Transverse colon (tissue), 4 donors: ENCODE data around the gene PDPN. TPM values are rescaled to one million over a fixed set of nuclear protein-coding genes. Genes with fewer than 3 reads are reported as not detected.

Experiments used
- DNase-seq: peaks from one replicate; pipeline ENCODE4 v3.0.0-alpha.2; 2019
- H3K27ac ChIP-seq, 4 donors: fragments of 200-600 bp; sonication (generic); 2 replicates each; pipeline ENCODE4 v1.5.1; 2016 to 2018; ENCODE audit warnings: inconsistent platforms in 4 of 4
- H3K27me3 ChIP-seq: fragments of 200-600 bp; sonication (generic); 2 replicates; pipeline ENCODE4 v1.5.1; 2017; ENCODE audit warnings: inconsistent platforms
- H3K36me3 ChIP-seq, 4 donors: fragments of 200-600 bp; sonication (generic); 2 replicates each; pipeline ENCODE4 v1.5.1; 2017 to 2019; ENCODE audit warnings: inconsistent platforms in 4 of 4
- H3K4me1 ChIP-seq, 4 donors: fragments of 200-600 bp; sonication (generic); 2 replicates each; pipeline ENCODE4 v1.5.1; 2017 to 2020; ENCODE audit warnings: inconsistent platforms in 4 of 4
- H3K4me3 ChIP-seq, 4 donors: fragments of 200-600 bp; sonication (generic); 1 replicate in 1 of 4; 2 replicates in 3 of 4; pipeline versions ENCODE4 v1.5.1 to v1.6.1; 2017 to 2019; ENCODE audit warnings: inconsistent platforms in 4 of 4
- H3K9me3 ChIP-seq, 2 donors: fragments of 200-600 bp; sonication (generic); 2 replicates each; pipeline ENCODE4 v1.5.1; 2017 to 2019; ENCODE audit warnings: inconsistent platforms in 2 of 2
- CTCF ChIP-seq, 5 experiments: fragments of 200-600 bp in 3 of 5; fragments of 450-650 bp in 2 of 5; sonication (generic) in 3 of 5; IDR thresholded peaks; 1 replicate in 2 of 5; 2 replicates in 3 of 5; pipeline ENCODE4 v1.5.1; 2016 to 2017; ENCODE audit warnings: antibody characterized with exemption in 5 of 5, inconsistent platforms in 3 of 5, mild to moderate bottlenecking in 2 of 5, moderate library complexity in 1 of 5
- EP300 ChIP-seq: sonication (generic); formaldehyde crosslinking; IDR thresholded peaks from one replicate; pipeline ENCODE4 v1.6.1; 2017; ENCODE audit warnings: antibody characterized with exemption, low read depth
- POLR2A ChIP-seq: fragments of 450-650 bp; IDR thresholded peaks from one replicate; pipeline ENCODE4 v1.6.1; 2016; ENCODE audit warnings: antibody characterized with exemption, mild to moderate bottlenecking, moderate library complexity
- POLR2AphosphoS5 ChIP-seq, 3 donors: sonication (generic); formaldehyde crosslinking; IDR thresholded peaks; one replicate each; pipeline ENCODE4 v1.6.1; 2016; ENCODE audit warnings: antibody characterized with exemption in 3 of 3
- WGBS, 2 donors: methylation state at CpG; one replicate each; pipeline ENCODE4 v1.1.5; 2018; ENCODE audit warnings: low coverage in 1 of 2; 5-methylcytosine and 5-hydroxymethylcytosine counted together
- in situ Hi-C, 4 donors: fragments of 200-750 bp; cut with MboI; loops; one replicate each; pipeline versions ENCODE4 v1.15.0 to v1.15.1; 2017; ENCODE audit warnings: low sequenced_read_pairs in 3 of 4, low pct_ligation_motif_present in 1 of 4, low pct_unique_long_range_greater_than_20kb in 1 of 4
- intact Hi-C: fragments of 100-400 bp; cut with DNase I; formaldehyde crosslinking; loops from one replicate; pipeline ENCODE4 v1.15.1; 2023; ENCODE audit warnings: low total_unique reads
- total RNA-seq, 4 donors: library from RNA; depleted of rRNA; stranded (reverse); fragments of >200 nt; gene quantifications; one replicate each; pipeline ENCODE4 v1.1.0, GENCODE V29; 2016

PDPN gene
- total RNA-seq, 4 donors from 2014 or later: 3.4 to 11.7 (median 5.6) TPM

DNA sequence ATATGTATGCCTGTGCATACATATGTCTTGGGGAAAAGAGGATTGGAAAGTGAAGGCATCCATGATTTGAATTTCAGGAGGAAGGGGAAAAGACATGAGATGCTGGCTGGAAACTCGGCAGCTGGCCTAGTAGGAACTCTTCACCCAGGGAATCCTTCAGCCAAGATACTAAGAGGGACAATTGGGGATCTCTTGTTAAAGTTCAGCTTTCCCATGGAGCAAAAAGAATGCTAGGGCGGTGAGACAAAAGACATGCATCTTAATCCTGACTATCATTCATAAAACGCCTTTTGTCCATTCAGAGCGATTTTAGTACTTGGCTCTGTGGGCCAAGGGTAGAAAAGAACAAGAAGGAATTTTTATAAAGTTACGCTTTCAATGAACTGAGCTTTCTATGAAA is 20.5 kb downstream of the PDPN start:
- H3K36me3 ChIP-seq: no peaks in the 10 kb centered on the region
- DNase-seq: no peak
- H3K4me1 ChIP-seq: no peaks in the 10 kb centered on the region
- WGBS, 2 donors: 80 to 83% methylated on average over 5 of the region's 5 CpGs
- H3K27ac ChIP-seq: no peak overlapping the region
- intact Hi-C loops (no loop called here), in situ Hi-C loops (no loop called here)
- no peaks in the 10 kb centered on the region for H3K9me3 ChIP-seq
- H3K27me3 ChIP-seq: no peaks in the 10 kb centered on the region
- no peak for TF ChIP-seq POLR2AphosphoS5 (IDR thresholded peaks at IDR 0.05)
- no peak for TF ChIP-seq CTCF (IDR thresholded peaks at IDR 0.05)
- TF ChIP-seq POLR2A: no peak
- TF ChIP-seq EP300: no peak
- H3K4me3 ChIP-seq: no peak overlapping the region

- in situ Hi-C loops (no loop called here), intact Hi-C loops (no loop called here)
- no peak overlapping the region for H3K4me3 ChIP-seq
- WGBS, 2 donors: 67 to 74% methylated on average over 1 to 3 of the region's 3 CpGs
- no peaks in the 10 kb centered on the region for H3K36me3 ChIP-seq
- no peak overlapping the region for H3K27ac ChIP-seq
- no peaks in the 10 kb centered on the region for H3K27me3 ChIP-seq
- no peaks in the 10 kb centered on the region for H3K9me3 ChIP-seq
- no peaks in the 10 kb centered on the region for H3K4me1 ChIP-seq
- no peak for DNase-seq
- no peak for TF ChIP-seq POLR2A
- no peak for TF ChIP-seq POLR2AphosphoS5 (IDR thresholded peaks at IDR 0.05)
- TF ChIP-seq CTCF (IDR thresholded peaks at IDR 0.05): no peak
- no peak for TF ChIP-seq EP300
Observed at GRCh38 chr1:13604721-13605120, 21.1 kb downstream of the PDPN start.

GRCh38 chr1:13605159-13605558 is 21.5 kb downstream of the PDPN start:
- Histone ChIP-seq H3K27me3 (no peaks in the 10 kb centered on the region), H3K4me1 (no peaks in the 10 kb centered on the region), H3K9me3 (no peaks in the 10 kb centered on the region), H3K4me3 (no peak overlapping the region), H3K36me3 (no peaks in the 10 kb centered on the region), H3K27ac (no peak overlapping the region)
- DNase-seq: no peak
- 21% methylated on average over 1 of the region's 1 CpG; no CpG with 5 or more reads in 1 of the 2 donors for WGBS, 2 donors
- TF ChIP-seq POLR2A (no peak), POLR2AphosphoS5 (IDR thresholded peaks at IDR 0.05) (no peak), CTCF (IDR thresholded peaks at IDR 0.05) (no peak), EP300 (no peak)
- in situ Hi-C loops (no loop called here), intact Hi-C loops (no loop called here)

DNA sequence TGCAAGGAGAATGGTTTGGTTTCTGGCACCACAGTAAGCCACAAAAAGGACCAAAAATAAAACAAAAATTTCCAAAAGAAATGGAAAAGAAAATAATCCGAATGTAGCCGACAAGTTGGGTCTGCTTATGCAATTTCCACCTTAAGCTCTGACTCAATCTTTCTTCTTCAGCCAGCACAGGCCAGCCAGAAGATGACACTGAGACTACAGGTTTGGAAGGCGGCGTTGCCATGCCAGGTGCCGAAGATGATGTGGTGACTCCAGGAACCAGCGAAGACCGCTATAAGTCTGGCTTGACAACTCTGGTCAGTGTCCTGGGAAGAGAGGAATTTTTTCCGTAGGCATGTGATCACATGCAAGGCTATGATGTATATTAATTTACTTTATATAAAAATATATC is 23.4 kb downstream of the PDPN start:
- WGBS, 2 donors: 92 to 93% methylated on average over 4 to 8 of the region's 8 CpGs
- H3K27me3 ChIP-seq: no peaks in the 10 kb centered on the region

More for the DNA sequence above, 23.4 kb downstream of the PDPN start:
- intact Hi-C loops: no loop called here
- in situ Hi-C loops: no loop called here
- DNase-seq: no peak
- H3K4me1 ChIP-seq: no peaks in the 10 kb centered on the region
- no peak overlapping the region for H3K4me3 ChIP-seq
- no peaks in the 10 kb centered on the region for H3K36me3 ChIP-seq
- TF ChIP-seq POLR2AphosphoS5 (IDR thresholded peaks at IDR 0.05) (no peak), POLR2A (no peak), EP300 (no peak), CTCF (IDR thresholded peaks at IDR 0.05) (no peak)
- no peaks in the 10 kb centered on the region for H3K9me3 ChIP-seq
- H3K27ac ChIP-seq: no peak overlapping the region
